GM23248 (cell line): ENCODE data around the gene BCAS4. TPM values are rescaled to one million over a fixed set of nuclear protein-coding genes. Genes with fewer than 3 reads are reported as not detected.
A peak's percentile ranks its signal among the peaks of the same experiment; 100 is the strongest.

Experiments used
- DNase-seq: peaks from one replicate; pipeline ENCODE4 v3.0.0-alpha.2; 2015
- H2AFZ ChIP-seq: fragments of 200-600 bp; sonication (generic); 2 replicates; pipeline ENCODE4 v1.6.1; 2016; ENCODE audit warnings: antibody characterized with exemption
- H3F3A ChIP-seq: fragments of 200-600 bp; sonication (generic); 2 replicates; pipeline ENCODE4 v1.6.1; 2016; ENCODE audit warnings: mild to moderate bottlenecking, antibody characterized with exemption, mixed run types; ENCODE audit not compliant: insufficient read depth
- H3K27ac ChIP-seq: fragments of 200-600 bp; sonication (generic); 2 replicates; pipeline ENCODE4 v1.5.1; 2016; ENCODE audit warnings: mild to moderate bottlenecking
- H3K27me3 ChIP-seq: fragments of 200-600 bp; sonication (generic); replicated peaks from 2 replicates; pipeline ENCODE4 v1.6.1; 2016; ENCODE audit warnings: mild to moderate bottlenecking; ENCODE audit not compliant: insufficient read depth
- H3K36me3 ChIP-seq: fragments of 200-600 bp; sonication (generic); 2 replicates; pipeline ENCODE4 v1.6.1; 2016; ENCODE audit warnings: low read depth, mild to moderate bottlenecking
- H3K4me1 ChIP-seq: fragments of 200-600 bp; sonication (generic); 2 replicates; pipeline ENCODE4 v1.6.1; 2016; ENCODE audit warnings: mild to moderate bottlenecking; ENCODE audit not compliant: insufficient read depth
- H3K4me2 ChIP-seq: fragments of 200-600 bp; sonication (generic); one replicate; pipeline ENCODE4 v1.6.1; 2016; ENCODE audit warnings: mild to moderate bottlenecking; ENCODE audit not compliant: unreplicated experiment
- H3K4me3 ChIP-seq: fragments of 200-600 bp; sonication (generic); 2 replicates; pipeline ENCODE4 v1.5.1; 2016; ENCODE audit warnings: mild to moderate bottlenecking
- H3K79me2 ChIP-seq: fragments of 200-600 bp; sonication (generic); 2 replicates; pipeline ENCODE4 v1.6.1; 2016; ENCODE audit warnings: mild to moderate bottlenecking; ENCODE audit not compliant: insufficient read depth
- H3K9ac ChIP-seq: fragments of 200-600 bp; sonication (generic); 2 replicates; pipeline ENCODE4 v1.6.1; 2016; ENCODE audit warnings: mild to moderate bottlenecking
- H3K9me2 ChIP-seq: fragments of 200-600 bp; sonication (generic); 2 replicates; pipeline ENCODE4 v1.6.1; 2016; ENCODE audit warnings: mixed run types, mild to moderate bottlenecking, moderate library complexity; ENCODE audit not compliant: insufficient read depth
- H3K9me3 ChIP-seq: fragments of 200-600 bp; sonication (generic); one replicate; pipeline ENCODE4 v1.6.1; 2017; ENCODE audit warnings: low read depth
- H4K20me1 ChIP-seq: fragments of 200-600 bp; sonication (generic); 2 replicates; pipeline ENCODE4 v1.6.0; 2016; ENCODE audit not compliant: insufficient read depth
- EZH2 ChIP-seq: fragments of 200-600 bp; sonication (generic); IDR thresholded peaks from 2 replicates; pipeline ENCODE4 v1.6.1; 2018; ENCODE audit warnings: antibody characterized with exemption, mild to moderate bottlenecking; ENCODE audit not compliant: insufficient read depth, poor library complexity, severe bottlenecking
- EZH2phosphoT487 ChIP-seq: fragments of 200-600 bp; sonication (generic); IDR thresholded peaks from 2 replicates; pipeline ENCODE4 v1.6.1; 2018; ENCODE audit warnings: antibody characterized with exemption, moderate library complexity, mild to moderate bottlenecking, low read depth; ENCODE audit not compliant: insufficient read depth
- WGBS, 2 experiments: methylation state at CpG; one replicate each; pipeline ENCODE4 v1.1.6; 2015 to 2017; ENCODE audit warnings: low lambda C conversion rate in 2 of 2, low coverage in 1 of 2; ENCODE audit errors: missing lambda C conversion rate in 2 of 2; 5-methylcytosine and 5-hydroxymethylcytosine counted together
- in situ Hi-C: fragments of 300-500 bp; cut with MboI; formaldehyde crosslinking; loops from 2 replicates; pipeline ENCODE4 v1.15.0; 2020
- polyA plus RNA-seq: library from polyadenylated mRNA; unstranded; fragments of >200 nt; fragmentation: Nextera tagmentation; extraction: Ambion mirVana; gene quantifications from 2 replicates; pipeline ENCODE4 v1.2.1, GENCODE V29; 2016
- total RNA-seq: library from RNA; depleted of rRNA; stranded (reverse); fragments of >200 nt; shearing (Covaris generic); gene quantifications from 2 replicates; pipeline ENCODE4 v1.2.3, GENCODE V29; 2014

The BCAS4 gene
- total and polyA plus RNA-seq, 2 experiments from 2014 or later, result 12.6 to 16.8 TPM

- TF ChIP-seq EZH2 (no peak), EZH2phosphoT487 (no peak)
Observed at GRCh38 chr20:50826121-50826520, 31.3 kb downstream of the BCAS4 start.

GRCh38 chr20:50828363-50829136 lies 33.7 kb downstream of the BCAS4 start:
- H3K9ac ChIP-seq, result no peak overlapping the region
- in situ Hi-C loops, result no loop called here
- H3F3A ChIP-seq, result peaks cover 10% of the 10 kb centered on the region; the same call in 1 of the 2 replicates
- no peaks in the 10 kb centered on the region for H4K20me1 ChIP-seq
- H3K4me2 ChIP-seq, result no peak overlapping the region
- H3K27ac ChIP-seq, result no peak overlapping the region
- 92% methylated on average over 13 of the region's 13 CpGs for WGBS, 2 experiments
- no peaks in the 10 kb centered on the region for H3K36me3 ChIP-seq
- no peaks in the 10 kb centered on the region for H3K27me3 ChIP-seq
- no peak for TF ChIP-seq EZH2
- no peak for TF ChIP-seq EZH2phosphoT487
- no peaks in the 10 kb centered on the region for H3K9me3 ChIP-seq
- peaks cover 17% of the 10 kb centered on the region for H3K4me1 ChIP-seq
- no peaks in the 10 kb centered on the region for H3K9me2 ChIP-seq
- no peak overlapping the region for H2AFZ ChIP-seq
- H3K79me2 ChIP-seq, result no peaks in the 10 kb centered on the region
- H3K4me3 ChIP-seq, result no peak overlapping the region
- DNase-seq, result no peak

More at GRCh38 chr20:50826121-50826520, 31.3 kb downstream of the BCAS4 start:
- Histone ChIP-seq H3K27ac (no peak overlapping the region), H3K4me2 (no peak overlapping the region), H3K9me2 (no peaks in the 10 kb centered on the region), H3K79me2 (no peaks in the 10 kb centered on the region), H3K9me3 (no peaks in the 10 kb centered on the region), H3K4me3 (no peak overlapping the region), H3K36me3 (no peaks in the 10 kb centered on the region), H4K20me1 (no peaks in the 10 kb centered on the region), H2AFZ (no peak overlapping the region; the same call in 1 of the 2 replicates), H3K27me3 (no peaks in the 10 kb centered on the region), H3K4me1 (peaks cover 17% of the 10 kb centered on the region), H3K9ac (no peak overlapping the region), H3F3A (peaks cover 10% of the 10 kb centered on the region; the same call in 1 of the 2 replicates)
- peak; percentile 42 for DNase-seq
- WGBS, 2 experiments, result 53 to 54% methylated on average over 2 of the region's 2 CpGs
- in situ Hi-C loops, result no loop called here

- Histone ChIP-seq H3K36me3 (no peaks in the 10 kb centered on the region), H3K9me3 (no peaks in the 10 kb centered on the region), H3K4me2 (no peak overlapping the region), H3K4me3 (no peak overlapping the region), H3K4me1 (no peaks in the 10 kb centered on the region), H3K9ac (no peak overlapping the region), H3K79me2 (no peaks in the 10 kb centered on the region), H4K20me1 (no peaks in the 10 kb centered on the region), H3K27me3 (no peaks in the 10 kb centered on the region), H2AFZ (no peak overlapping the region), H3K27ac (no peak overlapping the region), H3F3A (no peaks in the 10 kb centered on the region), H3K9me2 (no peaks in the 10 kb centered on the region)
- WGBS, 2 experiments, result 76 to 80% methylated on average over 6 of the region's 6 CpGs
- DNase-seq, result no peak
- TF ChIP-seq EZH2phosphoT487, result no peak
- TF ChIP-seq EZH2, result no peak
- in situ Hi-C loops, result no loop called here
Observed at GRCh38 chr20:50831622-50832021, 36.8 kb downstream of the BCAS4 start.

GRCh38 chr20:50834599-50835005 lies 39.7 kb downstream of the BCAS4 start:
- Histone ChIP-seq H3K4me2 (no peak overlapping the region), H3K9ac (no peak overlapping the region), H3K4me3 (no peak overlapping the region), H3K36me3 (no peaks in the 10 kb centered on the region), H3K27me3 (no peaks in the 10 kb centered on the region), H3K4me1 (peaks cover 16% of the 10 kb centered on the region), H3K9me3 (no peaks in the 10 kb centered on the region), H3F3A (peaks cover 17% of the 10 kb centered on the region), H3K9me2 (no peaks in the 10 kb centered on the region), H4K20me1 (no peaks in the 10 kb centered on the region), H2AFZ (no peak overlapping the region), H3K79me2 (no peaks in the 10 kb centered on the region), H3K27ac (no peak overlapping the region)
- no peak for TF ChIP-seq EZH2phosphoT487
- TF ChIP-seq EZH2, result no peak
- peak; percentile 65 for DNase-seq
- WGBS, 2 experiments, result 65 to 75% methylated on average over 5 of the region's 5 CpGs
- in situ Hi-C loops, result no loop called here
